ENCODE data around the gene ANKRD34B.
"Not testable (repeated sequence)": the region's sequence is repeated elsewhere in the genome, so short reads cannot be mapped to it uniquely, and the experiment has no call there.

Gene ANKRD34B

GRCh38 chr5:80569961-80570786 lies at the start of gene ANKRD34B:
Gene ANKRD34B, minus strand, starts transcription at chr5:80570280. Its CDS starts 10,261 bp downstream, at chr5:80560019.
- DNase-seq, result peak; percentile 6

- no peak for DNase-seq
Measured at GRCh38 chr5:80619086-80619485, 49.0 kb upstream of the ANKRD34B start.

- no peak for DNase-seq
Measured at GRCh38 chr5:80618438-80618837, 48.4 kb upstream of the ANKRD34B start.

GRCh38 chr5:80615266-80615914 lies 45.3 kb upstream of the ANKRD34B start:
- no peak for DNase-seq

- no peak for DNase-seq
Measured at GRCh38 chr5:80609692-80610091, 39.6 kb upstream of the ANKRD34B start.

GRCh38 chr5:80608731-80609130 lies 38.7 kb upstream of the ANKRD34B start:
- DNase-seq, result no peak

GRCh38 chr5:80607832-80608231 lies 37.8 kb upstream of the ANKRD34B start:
- no peak for DNase-seq

GRCh38 chr5:80607343-80607742 lies 37.3 kb upstream of the ANKRD34B start:
- DNase-seq, result no peak

GRCh38 chr5:80600943-80601693 lies 31.0 kb upstream of the ANKRD34B start:
- no peak for DNase-seq

GRCh38 chr5:80597500-80597899 lies 27.4 kb upstream of the ANKRD34B start:
- DNase-seq, result no peak

- DNase-seq, result no peak
Measured at GRCh38 chr5:80594810-80595209, 24.7 kb upstream of the ANKRD34B start.

- no peak for DNase-seq
Measured at GRCh38 chr5:80592761-80593160, 22.7 kb upstream of the ANKRD34B start.

- DNase-seq, result no peak
Measured at GRCh38 chr5:80592105-80592504, 22.0 kb upstream of the ANKRD34B start.

- DNase-seq, result no peak
Measured at GRCh38 chr5:80591352-80591751, 21.3 kb upstream of the ANKRD34B start.

GRCh38 chr5:80590766-80591165 lies 20.7 kb upstream of the ANKRD34B start:
- no peak for DNase-seq

- DNase-seq, result no peak
Measured at GRCh38 chr5:80588858-80589540, 18.9 kb upstream of the ANKRD34B start.

GRCh38 chr5:80584770-80585169 lies 14.7 kb upstream of the ANKRD34B start:
- DNase-seq, result no peak

- not testable (repeated sequence) for DNase-seq
Measured at GRCh38 chr5:80580291-80580690, 10.2 kb upstream of the ANKRD34B start.

- DNase-seq, result no peak
Measured at GRCh38 chr5:80579050-80579449, 9.0 kb upstream of the ANKRD34B start.

- DNase-seq, result no peak
Measured at GRCh38 chr5:80577707-80578106, 7.6 kb upstream of the ANKRD34B start.

GRCh38 chr5:80576383-80576782 lies 6.3 kb upstream of the ANKRD34B start:
- DNase-seq, result no peak

- DNase-seq, result no peak
Measured at GRCh38 chr5:80573062-80573461, 3.0 kb upstream of the ANKRD34B start.

All from NCI-H526 treated with DMSO at 0.1 percent for 48 hours (cell line).